ENCODE results near the gene FAM20C.

Gene FAM20C

DNA sequence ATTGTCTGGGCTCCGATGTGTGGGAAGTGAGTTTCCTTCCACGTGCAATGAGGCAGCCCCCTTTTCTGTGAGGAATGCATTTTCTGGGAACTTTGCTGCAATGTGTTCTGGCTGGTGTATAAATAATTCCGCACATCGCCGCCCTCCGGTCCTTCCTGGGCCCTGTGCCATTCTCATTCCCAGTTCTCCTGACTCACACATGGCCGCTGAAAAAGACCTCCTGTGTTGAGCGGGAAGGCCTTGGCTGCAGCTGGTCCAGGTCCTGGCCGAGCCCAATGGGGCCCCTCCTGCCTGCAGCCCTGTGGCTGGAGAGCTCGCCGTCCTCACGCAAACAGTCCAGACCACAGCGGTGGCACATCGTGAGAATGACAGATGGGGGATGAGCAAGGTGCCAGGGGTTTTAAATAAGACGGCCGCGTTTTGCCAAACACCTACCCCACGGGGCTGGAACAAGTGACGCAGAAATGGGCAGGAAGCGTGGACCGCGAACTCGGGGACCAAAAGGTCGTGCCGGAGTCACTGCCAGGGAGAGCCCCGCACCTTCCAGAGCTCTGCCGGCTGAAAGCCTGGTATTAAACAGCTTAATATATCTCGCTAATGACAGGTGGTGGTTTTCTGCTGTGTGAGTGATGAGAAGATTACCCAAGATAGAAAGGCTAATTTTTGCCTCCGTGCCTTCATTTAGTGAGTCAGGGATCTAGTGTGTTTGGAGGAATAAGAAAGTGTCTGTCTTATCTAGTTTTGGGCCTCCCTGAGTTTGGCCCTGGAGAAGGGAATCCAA lies 37.0 kb downstream of the FAM20C start:
- H3K27ac ChIP-seq (ENCODE audit: low read depth, low read length), result peak overlapping the region; percentile 94
- H3K9me3 ChIP-seq (ENCODE audit: low read length), result no peaks in the 10 kb centered on the region
- peak overlapping the region in 1 of 2 donors; percentile 43 for H3K4me3 ChIP-seq (ENCODE audit: low read depth in 1 of 2, low read length in 2 of 2)
- H3K4me1 ChIP-seq (ENCODE audit: insufficient read depth, low read length), result peaks cover 69% of the 10 kb centered on the region
- no peaks in the 10 kb centered on the region for H3K27me3 ChIP-seq (ENCODE audit: control insufficient read depth in 1 of 2, insufficient read depth in 2 of 2, low read length in 2 of 2)
- no peaks in the 10 kb centered on the region for H3K36me3 ChIP-seq (ENCODE audit: insufficient read depth, low read length)
- H3K9ac ChIP-seq (ENCODE audit: low read length), result peak overlapping the region; percentile 58

GRCh38 chr7:230274-230673 lies 37.9 kb downstream of the FAM20C start:
- peaks cover 78% of the 10 kb centered on the region for H3K4me1 ChIP-seq (ENCODE audit: insufficient read depth, low read length)
- H3K36me3 ChIP-seq (ENCODE audit: insufficient read depth, low read length), result no peaks in the 10 kb centered on the region
- H3K9ac ChIP-seq (ENCODE audit: low read length), result peak overlapping the region; percentile 58
- peak overlapping the region; percentile 94 for H3K27ac ChIP-seq (ENCODE audit: low read depth, low read length)
- no peaks in the 10 kb centered on the region for H3K9me3 ChIP-seq (ENCODE audit: low read length)
- no peak overlapping the region for H3K4me3 ChIP-seq (ENCODE audit: low read depth in 1 of 2, low read length in 2 of 2)
- no peaks in the 10 kb centered on the region for H3K27me3 ChIP-seq (ENCODE audit: control insufficient read depth in 1 of 2, insufficient read depth in 2 of 2, low read length in 2 of 2)

DNA sequence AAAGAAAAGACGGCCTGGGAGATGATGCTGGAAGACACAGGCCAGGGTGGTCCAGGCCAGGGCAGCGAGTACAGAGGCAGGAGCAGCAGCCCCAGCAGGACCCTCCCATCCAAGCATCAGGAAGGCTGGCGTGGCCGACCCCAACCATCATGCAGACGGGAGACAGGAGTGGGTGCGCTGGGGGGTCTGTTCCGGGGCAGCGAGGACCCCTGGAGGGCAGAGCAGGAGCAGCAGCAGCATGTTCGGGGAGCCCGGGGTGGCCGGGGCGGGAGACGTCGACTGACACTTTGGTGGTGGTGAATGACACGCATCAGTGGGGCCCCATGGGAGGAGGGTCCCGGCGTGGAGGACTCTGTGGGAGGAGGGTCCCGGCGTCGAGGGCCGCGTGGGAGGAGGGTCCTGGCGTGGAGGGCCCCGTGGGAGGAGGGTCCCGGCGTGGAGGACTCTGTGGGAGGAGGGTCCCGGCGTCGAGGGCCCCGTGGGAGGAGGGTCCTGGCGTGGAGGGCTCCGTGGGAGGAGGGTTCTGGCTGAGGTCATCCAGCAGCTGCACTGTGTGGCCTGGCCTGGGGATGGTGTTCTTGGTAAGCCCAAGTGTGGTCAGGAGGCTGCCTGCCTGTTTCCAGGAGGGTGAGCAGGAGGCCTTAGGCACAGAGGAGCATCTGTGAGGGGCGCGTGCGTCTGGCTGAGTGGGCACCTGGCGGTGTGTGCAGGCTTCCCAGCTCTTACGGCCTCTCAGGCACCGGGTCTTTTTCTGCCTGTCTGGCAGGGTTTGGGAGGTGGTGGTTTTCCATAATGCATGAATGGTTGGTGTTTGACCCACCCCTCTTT lies 38.9 kb downstream of the FAM20C start:
- Histone ChIP-seq H3K4me1 (ENCODE audit: insufficient read depth, low read length) (peaks cover 87% of the 10 kb centered on the region), H3K4me3 (ENCODE audit: low read depth in 1 of 2, low read length in 2 of 2) (no peak overlapping the region), H3K27ac (ENCODE audit: low read depth, low read length) (peak overlapping the region; percentile 94)

DNA sequence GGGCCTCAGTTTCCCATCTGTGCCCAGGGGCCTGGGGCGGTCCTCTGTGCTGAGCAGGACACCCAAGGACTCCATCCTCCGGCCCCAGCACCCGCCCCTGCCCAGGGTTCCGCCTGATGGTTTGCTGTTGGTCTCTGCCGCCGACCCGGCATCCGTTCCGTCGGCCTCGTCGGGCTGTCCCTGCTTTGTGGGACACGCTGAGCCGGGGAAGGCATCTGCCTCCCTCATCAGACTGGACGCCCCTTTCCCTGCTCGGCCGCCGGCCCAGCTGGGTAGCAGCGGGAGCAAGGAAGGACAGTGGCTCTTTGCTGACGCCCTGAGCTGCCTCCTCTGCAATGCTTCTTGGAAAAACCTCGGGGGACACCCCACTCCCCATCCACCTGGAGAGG lies 39.5 kb downstream of the FAM20C start:
- Histone ChIP-seq H3K9ac (ENCODE audit: low read length) (no peak overlapping the region), H3K4me1 (ENCODE audit: insufficient read depth, low read length) (peaks cover 86% of the 10 kb centered on the region), H3K36me3 (ENCODE audit: insufficient read depth, low read length) (no peaks in the 10 kb centered on the region), H3K9me3 (ENCODE audit: low read length) (no peaks in the 10 kb centered on the region), H3K4me3 (ENCODE audit: low read depth in 1 of 2, low read length in 2 of 2) (no peak overlapping the region), H3K27ac (ENCODE audit: low read depth, low read length) (peak overlapping the region; percentile 94), H3K27me3 (ENCODE audit: control insufficient read depth in 1 of 2, insufficient read depth in 2 of 2, low read length in 2 of 2) (no peaks in the 10 kb centered on the region)

More for the DNA sequence above, 38.9 kb downstream of the FAM20C start:
- Histone ChIP-seq H3K9ac (ENCODE audit: low read length) (no peak overlapping the region), H3K9me3 (ENCODE audit: low read length) (no peaks in the 10 kb centered on the region), H3K27me3 (ENCODE audit: control insufficient read depth in 1 of 2, insufficient read depth in 2 of 2, low read length in 2 of 2) (no peaks in the 10 kb centered on the region), H3K36me3 (ENCODE audit: insufficient read depth, low read length) (no peaks in the 10 kb centered on the region)

GRCh38 chr7:232410-233248 lies 40.3 kb downstream of the FAM20C start:
- Histone ChIP-seq H3K27me3 (ENCODE audit: control insufficient read depth in 1 of 2, insufficient read depth in 2 of 2, low read length in 2 of 2) (no peaks in the 10 kb centered on the region), H3K27ac (ENCODE audit: low read depth, low read length) (peak overlapping the region; percentile 94), H3K9me3 (ENCODE audit: low read length) (no peaks in the 10 kb centered on the region), H3K4me1 (ENCODE audit: insufficient read depth, low read length) (peaks cover 84% of the 10 kb centered on the region), H3K9ac (ENCODE audit: low read length) (peak overlapping the region; percentile 53), H3K36me3 (ENCODE audit: insufficient read depth, low read length) (no peaks in the 10 kb centered on the region), H3K4me3 (ENCODE audit: low read depth in 1 of 2, low read length in 2 of 2) (peak overlapping the region in 1 of 2 donors; percentile 7)

- H3K4me3 ChIP-seq (ENCODE audit: low read depth in 1 of 2, low read length in 2 of 2), result no peak overlapping the region
- peaks cover 76% of the 10 kb centered on the region for H3K4me1 ChIP-seq (ENCODE audit: insufficient read depth, low read length)
- peak overlapping the region; percentile 53 for H3K9ac ChIP-seq (ENCODE audit: low read length)
These were observed 41.1 kb downstream of the FAM20C start for GRCh38 chr7:233249-234035.

DNA sequence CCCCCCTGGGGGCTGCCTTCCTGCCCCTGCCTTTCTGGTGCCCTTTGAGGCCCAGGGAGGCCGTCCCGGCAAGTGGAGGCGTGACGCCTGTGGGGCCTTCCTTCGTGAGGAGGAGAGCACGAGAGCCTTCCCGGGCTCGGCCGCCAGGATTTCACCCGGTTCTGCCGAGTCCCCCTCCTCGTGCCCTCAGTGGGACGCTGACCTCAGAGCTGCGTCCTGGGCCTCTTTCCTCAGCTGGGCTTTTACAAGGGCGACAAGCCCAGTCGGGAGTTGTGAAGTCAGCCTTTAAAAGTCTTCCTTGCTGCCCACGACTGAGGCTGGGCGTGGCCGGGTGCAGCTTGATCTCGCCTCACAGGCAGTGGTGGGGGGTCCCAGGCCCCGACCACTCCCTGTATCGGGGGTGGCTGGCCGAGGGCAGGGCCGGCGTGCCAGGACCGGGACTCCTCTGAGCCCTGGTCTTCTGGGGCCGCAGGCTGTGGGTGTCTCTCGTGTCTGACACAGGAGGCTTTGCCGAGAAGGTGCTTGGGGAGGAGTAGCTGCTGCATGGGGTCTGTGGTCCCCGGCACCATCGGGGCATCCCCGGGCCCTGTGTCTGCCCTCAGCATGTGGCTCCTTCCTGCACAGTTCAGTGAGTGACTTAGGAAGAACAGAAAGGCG lies 41.8 kb downstream of the FAM20C start:
- Histone ChIP-seq H3K9me3 (ENCODE audit: low read length) (no peaks in the 10 kb centered on the region), H3K9ac (ENCODE audit: low read length) (peak overlapping the region; percentile 53), H3K27me3 (ENCODE audit: control insufficient read depth in 1 of 2, insufficient read depth in 2 of 2, low read length in 2 of 2) (no peaks in the 10 kb centered on the region), H3K36me3 (ENCODE audit: insufficient read depth, low read length) (no peaks in the 10 kb centered on the region), H3K27ac (ENCODE audit: low read depth, low read length) (peak overlapping the region; percentile 94), H3K4me3 (ENCODE audit: low read depth in 1 of 2, low read length in 2 of 2) (peak overlapping the region in 1 of 2 donors; percentile 49), H3K4me1 (ENCODE audit: insufficient read depth, low read length) (peaks cover 68% of the 10 kb centered on the region)

More at GRCh38 chr7:233249-234035, 41.1 kb downstream of the FAM20C start:
- H3K9me3 ChIP-seq (ENCODE audit: low read length), result no peaks in the 10 kb centered on the region
- peak overlapping the region; percentile 94 for H3K27ac ChIP-seq (ENCODE audit: low read depth, low read length)
- H3K36me3 ChIP-seq (ENCODE audit: insufficient read depth, low read length), result no peaks in the 10 kb centered on the region
- H3K27me3 ChIP-seq (ENCODE audit: control insufficient read depth in 1 of 2, insufficient read depth in 2 of 2, low read length in 2 of 2), result no peaks in the 10 kb centered on the region

GRCh38 chr7:234708-235553 lies 42.6 kb downstream of the FAM20C start:
- Histone ChIP-seq H3K4me3 (ENCODE audit: low read depth in 1 of 2, low read length in 2 of 2) (peak overlapping the region in 1 of 2 donors; percentile 49), H3K27ac (ENCODE audit: low read depth, low read length) (peak overlapping the region; percentile 94), H3K9me3 (ENCODE audit: low read length) (no peaks in the 10 kb centered on the region), H3K4me1 (ENCODE audit: insufficient read depth, low read length) (peaks cover 61% of the 10 kb centered on the region), H3K36me3 (ENCODE audit: insufficient read depth, low read length) (no peaks in the 10 kb centered on the region), H3K9ac (ENCODE audit: low read length) (peak overlapping the region; percentile 53), H3K27me3 (ENCODE audit: control insufficient read depth in 1 of 2, insufficient read depth in 2 of 2, low read length in 2 of 2) (no peaks in the 10 kb centered on the region)

GRCh38 chr7:235576-236395 lies 43.4 kb downstream of the FAM20C start:
- peaks cover 54% of the 10 kb centered on the region for H3K4me1 ChIP-seq (ENCODE audit: insufficient read depth, low read length)
- peak overlapping the region in 1 of 2 donors; percentile 47 for H3K4me3 ChIP-seq (ENCODE audit: low read depth in 1 of 2, low read length in 2 of 2)

More at GRCh38 chr7:235576-236395, 43.4 kb downstream of the FAM20C start:
- Histone ChIP-seq H3K9me3 (ENCODE audit: low read length) (no peaks in the 10 kb centered on the region), H3K27me3 (ENCODE audit: control insufficient read depth in 1 of 2, insufficient read depth in 2 of 2, low read length in 2 of 2) (no peaks in the 10 kb centered on the region), H3K36me3 (ENCODE audit: insufficient read depth, low read length) (no peaks in the 10 kb centered on the region), H3K9ac (ENCODE audit: low read length) (no peak overlapping the region), H3K27ac (ENCODE audit: low read depth, low read length) (peak overlapping the region; percentile 79)
